CD4-positive, CD25-positive, alpha-beta regulatory T cell (primary cell): ENCODE data around the gene GABRR1. TPM values are rescaled to one million over a fixed set of nuclear protein-coding genes. Genes with fewer than 3 reads are reported as not detected.

Experiments
- ATAC-seq, 2 donors: fragments of 150-1000 bp; cut with Tn5 transposase; one replicate each; pipeline ENCODE4 v1.10.0; 2021; ENCODE audit warnings: low read depth in 2 of 2, moderate number of reproducible peaks in 2 of 2, moderate library complexity in 1 of 2
- DNase-seq, 3 donors: peaks; one replicate each; pipeline versions ENCODE4 v3.0.0 to v3.0.0-alpha.2; 2012 to 2022; ENCODE audit warnings: mixed read lengths in 1 of 3
- H3K27ac ChIP-seq: one replicate; pipeline ENCODE4 v1.7.0; 2013; ENCODE audit warnings: mild to moderate bottlenecking, low read length; ENCODE audit not compliant: insufficient read depth, poor library complexity, severe bottlenecking
- H3K27me3 ChIP-seq: one replicate; pipeline ENCODE4 v1.7.0; 2013; ENCODE audit warnings: low read length; ENCODE audit not compliant: control insufficient read depth, insufficient read depth
- H3K36me3 ChIP-seq: one replicate; pipeline ENCODE4 v1.7.0; 2013; ENCODE audit warnings: mild to moderate bottlenecking, low read length, moderate library complexity; ENCODE audit not compliant: control insufficient read depth, insufficient read depth
- H3K4me1 ChIP-seq: 2 replicates; pipeline ENCODE4 v1.7.0; 2013; ENCODE audit warnings: mild to moderate bottlenecking, low read length; ENCODE audit not compliant: insufficient read depth, control insufficient read depth, poor library complexity, severe bottlenecking
- H3K4me3 ChIP-seq: one replicate; pipeline ENCODE4 v1.7.0; 2013; ENCODE audit warnings: low read depth, mild to moderate bottlenecking, low read length, moderate library complexity
- H3K9me3 ChIP-seq, 2 experiments: 1 replicate in 1 of 2; 2 replicates in 1 of 2; pipeline ENCODE4 v1.7.0; 2013; ENCODE audit warnings: low read length in 2 of 2, mild to moderate bottlenecking in 1 of 2, moderate library complexity in 1 of 2; ENCODE audit not compliant: control insufficient read depth in 2 of 2
- H3K27ac Mint-ChIP-seq, 3 donors: one replicate each; pipeline ENCODE4 v1.8.0; 2020 to 2022; ENCODE audit warnings: mild to moderate bottlenecking in 3 of 3, mixed read lengths in 3 of 3, moderate library complexity in 2 of 3
- H3K27me3 Mint-ChIP-seq: one replicate; pipeline ENCODE4 v1.8.0; 2022; ENCODE audit warnings: mild to moderate bottlenecking, mixed read lengths
- H3K36me3 Mint-ChIP-seq: one replicate; pipeline ENCODE4 v1.8.0; 2020; ENCODE audit warnings: mixed read lengths
- H3K4me1 Mint-ChIP-seq, 4 donors: one replicate each; pipeline ENCODE4 v1.8.0; 2020 to 2022; ENCODE audit warnings: mixed read lengths in 4 of 4, mild to moderate bottlenecking in 1 of 4
- H3K4me3 Mint-ChIP-seq, 4 donors: one replicate each; pipeline ENCODE4 v1.8.0; 2020 to 2022; ENCODE audit warnings: mild to moderate bottlenecking in 4 of 4, mixed read lengths in 4 of 4, moderate library complexity in 3 of 4
- H3K9me3 Mint-ChIP-seq, 7 donors: one replicate each; pipeline ENCODE4 v1.8.0; 2020 to 2022; ENCODE audit warnings: mixed read lengths in 7 of 7, mild to moderate bottlenecking in 3 of 7, moderate library complexity in 2 of 7
- polyA plus RNA-seq, 4 donors: library from polyadenylated mRNA; unstranded; fragments of 300-500 nt; fragmentation: Illumina TruSeq; gene quantifications; one replicate each; pipeline ENCODE4 v1.2.3, GENCODE V29; 2021
- total RNA-seq: library from RNA; stranded (reverse); gene quantifications from one replicate; pipeline ENCODE4 v1.2.3, GENCODE V29; 2022

The GABRR1 gene
- total and polyA plus RNA-seq, 5 donors from 2014 or later = not detected

DNA sequence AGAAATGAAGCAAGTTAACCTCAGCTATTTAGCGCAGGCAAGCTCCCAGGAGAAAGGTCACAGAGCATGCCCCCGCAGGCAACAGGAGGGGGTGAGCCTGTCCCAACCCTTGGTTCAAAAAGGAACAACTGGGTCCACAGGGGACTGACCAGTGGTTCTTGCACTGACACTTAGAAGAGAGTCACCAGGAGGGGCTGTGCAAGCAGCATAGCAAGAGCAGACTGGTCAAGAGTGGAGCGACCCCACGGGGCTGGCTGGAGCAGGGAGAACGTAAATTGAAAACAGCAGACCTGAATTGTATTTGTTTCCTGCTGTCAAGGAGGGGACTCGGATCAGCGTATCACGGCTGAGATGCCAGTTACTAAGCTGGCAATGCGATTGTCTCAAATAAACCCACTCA lies 32.8 kb downstream of the GABRR1 start:
- H3K4me1 Mint-ChIP-seq = no peaks in the 10 kb centered on the region

DNA sequence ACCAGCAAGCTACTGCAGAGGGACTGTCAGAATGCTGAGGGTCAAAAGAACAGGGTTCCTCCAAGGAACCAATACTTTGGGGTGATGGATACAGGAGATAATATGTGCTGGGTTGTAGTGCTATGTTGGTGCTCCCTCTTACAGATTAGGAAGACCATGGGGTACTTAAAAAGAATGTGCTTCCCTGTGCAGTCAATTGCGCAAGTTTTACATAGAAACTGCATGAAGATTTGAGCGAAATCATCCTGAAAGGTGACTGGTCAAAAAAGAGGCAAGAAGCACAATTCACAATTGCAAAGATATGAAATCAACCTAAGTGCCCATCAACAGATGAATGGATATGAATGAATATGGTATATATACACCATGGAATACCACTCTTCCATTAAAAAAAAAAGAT lies 33.9 kb downstream of the GABRR1 start:
- Histone ChIP-seq H3K4me3 (no peak overlapping the region), H3K36me3 (no peaks in the 10 kb centered on the region), H3K4me1 (no peaks in the 10 kb centered on the region), H3K27ac (no peak overlapping the region), H3K27me3 (no peaks in the 10 kb centered on the region), H3K9me3 (no peaks in the 10 kb centered on the region)
- Mint-ChIP-seq H3K27me3 (peaks cover 8% of the 10 kb centered on the region), H3K9me3 (peaks cover 0 to 3% (median 0%) of the 10 kb centered on the region in 7 donors), H3K36me3 (no peaks in the 10 kb centered on the region), H3K27ac (no peak overlapping the region), H3K4me1 (no peaks in the 10 kb centered on the region), H3K4me3 (no peak overlapping the region)
- DNase-seq (no peak), ATAC-seq (no peak)

More for the DNA sequence above, 32.8 kb downstream of the GABRR1 start:
- no peak overlapping the region for H3K27ac Mint-ChIP-seq
- Histone ChIP-seq H3K27me3 (no peaks in the 10 kb centered on the region), H3K27ac (no peak overlapping the region), H3K4me3 (no peak overlapping the region), H3K36me3 (no peaks in the 10 kb centered on the region), H3K4me1 (no peaks in the 10 kb centered on the region), H3K9me3 (no peaks in the 10 kb centered on the region)
- ATAC-seq (no peak), DNase-seq (no peak)
- no peak overlapping the region for H3K4me3 Mint-ChIP-seq
- peaks cover 8% of the 10 kb centered on the region for H3K27me3 Mint-ChIP-seq
- H3K9me3 Mint-ChIP-seq = peaks cover 0 to 3% (median 0%) of the 10 kb centered on the region in 7 donors
- H3K36me3 Mint-ChIP-seq = no peaks in the 10 kb centered on the region

DNA sequence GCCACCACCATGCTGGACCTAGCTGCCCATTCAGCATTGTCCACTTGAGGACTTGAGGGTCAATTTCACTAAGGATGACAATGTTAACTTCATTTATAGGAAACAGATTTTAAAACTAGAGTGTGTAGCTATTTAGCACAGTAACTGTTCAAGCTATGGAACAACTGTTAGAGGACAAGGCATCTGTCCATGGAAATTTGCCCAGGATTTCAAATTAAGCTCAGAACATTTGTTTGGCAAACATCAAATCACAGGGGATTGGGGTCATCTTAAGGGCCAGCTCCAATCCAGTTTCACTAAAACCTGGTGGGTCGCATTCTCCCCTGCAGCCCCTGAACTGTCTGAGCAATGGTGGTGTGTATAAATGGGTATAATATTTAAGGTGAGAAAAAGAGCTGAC lies 36.2 kb downstream of the GABRR1 start:
- H3K4me1 Mint-ChIP-seq = no peaks in the 10 kb centered on the region
- DNase-seq (no peak), ATAC-seq (no peak)
- Histone ChIP-seq H3K4me3 (no peak overlapping the region), H3K4me1 (no peaks in the 10 kb centered on the region), H3K36me3 (no peaks in the 10 kb centered on the region), H3K27ac (no peak overlapping the region), H3K27me3 (no peaks in the 10 kb centered on the region), H3K9me3 (no peaks in the 10 kb centered on the region)
- H3K27me3 Mint-ChIP-seq = peaks cover 11% of the 10 kb centered on the region
- no peak overlapping the region for H3K27ac Mint-ChIP-seq
- no peaks in the 10 kb centered on the region for H3K9me3 Mint-ChIP-seq
- H3K4me3 Mint-ChIP-seq = no peak overlapping the region
- no peaks in the 10 kb centered on the region for H3K36me3 Mint-ChIP-seq

DNA sequence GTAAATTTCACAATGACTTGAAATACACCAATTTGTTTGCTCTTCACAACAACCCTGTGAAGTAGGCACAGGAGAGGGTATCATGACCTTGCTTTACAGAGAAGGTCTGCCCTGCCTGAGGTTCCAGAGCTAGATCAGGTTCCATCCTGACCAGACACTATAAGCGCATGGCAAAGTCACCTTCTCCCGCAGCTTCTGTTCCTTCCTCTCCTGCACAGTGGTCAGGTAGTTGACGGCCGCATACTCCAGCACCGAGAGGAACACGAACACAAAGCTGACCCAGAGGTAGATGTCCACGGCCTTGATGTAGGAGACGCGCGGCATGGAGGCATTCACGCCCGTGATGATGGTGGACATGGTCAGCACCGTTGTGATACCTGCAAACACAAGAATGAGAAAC lies 37.0 kb downstream of the GABRR1 start:
- Mint-ChIP-seq H3K36me3 (no peaks in the 10 kb centered on the region), H3K9me3 (no peaks in the 10 kb centered on the region), H3K4me1 (no peaks in the 10 kb centered on the region), H3K27ac (no peak overlapping the region), H3K4me3 (no peak overlapping the region), H3K27me3 (peaks cover 12% of the 10 kb centered on the region)
- Histone ChIP-seq H3K36me3 (no peaks in the 10 kb centered on the region), H3K9me3 (no peaks in the 10 kb centered on the region), H3K4me1 (no peaks in the 10 kb centered on the region), H3K4me3 (no peak overlapping the region), H3K27ac (no peak overlapping the region), H3K27me3 (no peaks in the 10 kb centered on the region)
- DNase-seq = no peak
- ATAC-seq = no peak

DNA sequence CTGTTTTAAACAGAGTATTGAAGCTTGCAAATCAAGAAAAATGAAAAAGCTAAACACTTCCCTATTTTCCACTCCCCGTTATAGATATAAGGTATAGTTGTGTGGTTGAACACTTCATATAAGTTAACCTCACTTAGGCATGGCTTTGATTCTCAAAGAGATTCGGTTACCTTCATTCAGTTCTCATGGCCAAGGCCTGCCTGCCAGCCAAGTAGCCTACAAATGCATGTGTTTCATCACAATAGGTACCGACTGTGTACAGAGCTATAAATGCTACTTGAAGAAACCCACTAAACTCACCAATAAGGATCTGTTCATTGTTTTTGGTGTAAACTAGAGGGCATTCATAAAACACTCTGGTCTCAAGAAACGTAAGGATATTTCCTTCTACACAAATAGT lies 43.5 kb downstream of the GABRR1 start:
- Mint-ChIP-seq H3K27me3 (peaks cover 17% of the 10 kb centered on the region), H3K9me3 (no peaks in the 10 kb centered on the region), H3K4me1 (no peaks in the 10 kb centered on the region), H3K27ac (no peak overlapping the region), H3K36me3 (no peaks in the 10 kb centered on the region), H3K4me3 (no peak overlapping the region)
- Histone ChIP-seq H3K27ac (no peak overlapping the region), H3K27me3 (no peaks in the 10 kb centered on the region), H3K4me1 (no peaks in the 10 kb centered on the region), H3K9me3 (no peaks in the 10 kb centered on the region), H3K36me3 (no peaks in the 10 kb centered on the region), H3K4me3 (no peak overlapping the region)
- DNase-seq = no peak
- no peak for ATAC-seq

DNA sequence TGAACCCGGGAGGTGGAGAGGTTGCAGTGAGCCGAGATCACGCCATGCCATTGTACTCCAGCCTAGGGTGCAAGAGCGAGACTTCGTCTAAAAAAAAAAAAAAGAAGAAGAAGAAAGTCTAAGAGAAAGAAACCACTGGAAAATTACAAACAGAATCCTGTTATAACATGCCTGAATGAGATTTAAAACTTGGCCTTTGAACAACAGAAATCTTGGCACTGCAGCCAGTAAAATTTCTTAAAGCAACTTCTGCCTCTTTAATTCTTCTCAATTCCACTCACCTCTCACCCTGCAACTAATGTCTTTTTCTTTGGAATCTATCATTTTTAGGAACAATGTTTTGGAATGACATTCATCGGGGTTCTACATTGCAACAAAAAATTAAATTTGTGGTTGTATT lies 45.0 kb downstream of the GABRR1 start:
- no peak overlapping the region for H3K27ac ChIP-seq
- ATAC-seq (no peak), DNase-seq (no peak)
- no peaks in the 10 kb centered on the region for H3K4me1 ChIP-seq
- Mint-ChIP-seq H3K4me3 (no peak overlapping the region), H3K4me1 (no peaks in the 10 kb centered on the region), H3K36me3 (no peaks in the 10 kb centered on the region), H3K9me3 (no peaks in the 10 kb centered on the region), H3K27me3 (peaks cover 17% of the 10 kb centered on the region), H3K27ac (peak overlapping the region in 1 of 3 donors; percentile 38)
- no peaks in the 10 kb centered on the region for H3K27me3 ChIP-seq
- H3K36me3 ChIP-seq = no peaks in the 10 kb centered on the region
- no peak overlapping the region for H3K4me3 ChIP-seq
- H3K9me3 ChIP-seq = no peaks in the 10 kb centered on the region

DNA sequence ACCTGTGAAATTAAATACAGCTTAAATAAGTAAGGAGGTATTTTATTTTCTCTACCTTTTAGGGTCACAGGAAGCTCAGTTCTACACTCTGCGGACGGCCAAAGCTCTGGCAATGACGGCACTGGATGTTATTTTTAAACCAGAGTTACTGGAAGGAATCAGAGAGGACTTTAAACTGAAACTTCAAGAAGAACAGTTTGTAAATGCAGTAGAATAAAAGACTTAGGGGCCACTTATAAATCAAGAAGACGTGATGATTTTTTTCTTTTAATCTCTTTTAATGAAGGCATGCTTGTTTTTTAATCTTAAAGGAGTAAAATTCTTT lies 55.1 kb downstream of the GABRR1 start:
- DNase-seq = no peak
- Mint-ChIP-seq H3K36me3 (peaks cover 31% of the 10 kb centered on the region), H3K9me3 (no peaks in the 10 kb centered on the region), H3K27me3 (no peaks in the 10 kb centered on the region), H3K4me1 (no peaks in the 10 kb centered on the region), H3K4me3 (no peak overlapping the region), H3K27ac (no peak overlapping the region)
- no peak for ATAC-seq
- peaks cover 15% of the 10 kb centered on the region for H3K36me3 ChIP-seq
- H3K9me3 ChIP-seq = no peaks in the 10 kb centered on the region
- no peak overlapping the region for H3K4me3 ChIP-seq
- no peaks in the 10 kb centered on the region for H3K4me1 ChIP-seq
- no peaks in the 10 kb centered on the region for H3K27me3 ChIP-seq
- no peak overlapping the region for H3K27ac ChIP-seq

DNA sequence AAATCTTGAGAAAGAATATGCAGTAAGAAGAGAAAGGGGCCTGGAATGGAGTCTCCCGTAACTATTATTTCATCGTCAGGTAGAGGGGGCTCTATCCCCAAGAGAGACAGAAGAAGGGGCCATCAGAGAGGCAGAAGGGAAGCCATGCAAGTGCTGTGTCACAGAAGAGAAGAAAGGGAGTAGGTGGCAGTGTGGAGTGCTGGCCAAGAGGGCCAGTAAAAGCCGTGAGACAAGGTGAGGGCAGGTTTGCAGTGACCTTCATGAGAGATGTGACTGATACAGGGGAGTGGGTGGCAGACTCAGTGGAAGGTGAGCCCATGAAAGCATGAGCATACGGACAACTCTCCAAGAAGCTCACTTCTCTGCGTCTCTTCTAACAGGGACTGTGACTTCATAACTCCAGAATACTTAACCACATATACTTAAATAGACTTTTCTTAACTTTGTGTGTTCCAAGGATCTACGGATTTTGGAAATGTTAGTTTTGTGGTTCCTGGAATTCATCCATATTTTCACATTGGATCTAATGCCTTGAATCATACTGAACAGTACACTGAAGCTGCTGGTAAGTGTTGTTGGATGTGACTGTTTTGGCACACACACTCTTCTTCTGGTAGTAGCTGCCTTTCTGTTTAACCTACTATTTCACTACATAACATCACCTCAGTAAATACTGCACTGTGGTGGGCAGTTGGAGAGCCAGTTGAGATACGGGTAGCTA lies 55.7 kb downstream of the GABRR1 start:
- Histone ChIP-seq H3K27me3 (no peaks in the 10 kb centered on the region), H3K4me1 (no peaks in the 10 kb centered on the region), H3K27ac (no peak overlapping the region), H3K36me3 (peaks cover 15% of the 10 kb centered on the region), H3K4me3 (no peak overlapping the region), H3K9me3 (no peaks in the 10 kb centered on the region)
- H3K36me3 Mint-ChIP-seq = peaks cover 33% of the 10 kb centered on the region
- no peaks in the 10 kb centered on the region for H3K27me3 Mint-ChIP-seq
- DNase-seq (no peak), ATAC-seq (no peak)
- H3K4me3 Mint-ChIP-seq = no peak overlapping the region
- H3K4me1 Mint-ChIP-seq = peaks cover 0 to 2% (median 0%) of the 10 kb centered on the region in 4 donors
- no peaks in the 10 kb centered on the region for H3K9me3 Mint-ChIP-seq
- H3K27ac Mint-ChIP-seq = no peak overlapping the region
